BLaER1 treated with 17β-estradiol and CSF1 and Interleukin-3, amounts not matched to agents 10 nM and 100 nM (cell line): ENCODE results near the gene LTBP1.
A peak's percentile ranks its signal among the peaks of the same experiment; 100 is the strongest.
"Not testable (repeated sequence)": the region's sequence is repeated elsewhere in the genome, so short reads cannot be mapped to it uniquely, and the experiment has no call there.

ENCODE experiments used
- H3K27ac ChIP-seq, 11 experiments: shearing (Covaris generic); formaldehyde crosslinking; 2 replicates each; pipeline ENCODE4 v1.8.1; 2022
- H3K27me3 ChIP-seq, 11 experiments: shearing (Covaris generic); formaldehyde crosslinking; 2 replicates each; pipeline ENCODE4 v1.8.1; 2022
- H3K36me3 ChIP-seq, 11 experiments: shearing (Covaris generic); formaldehyde crosslinking; 2 replicates each; pipeline ENCODE4 v1.8.1; 2022
- H3K4me1 ChIP-seq, 10 experiments: shearing (Covaris generic); formaldehyde crosslinking; 2 replicates each; pipeline ENCODE4 v1.8.1; 2022
- H3K4me2 ChIP-seq, 11 experiments: shearing (Covaris generic); formaldehyde crosslinking; 2 replicates each; pipeline ENCODE4 v1.8.1; 2022
- H3K4me3 ChIP-seq, 10 experiments: shearing (Covaris generic); formaldehyde crosslinking; 2 replicates each; pipeline ENCODE4 v1.8.1; 2022
- H3K9ac ChIP-seq, 11 experiments: shearing (Covaris generic); formaldehyde crosslinking; 2 replicates each; pipeline ENCODE4 v1.8.1; 2022
- H3K9me3 ChIP-seq, 11 experiments: shearing (Covaris generic); formaldehyde crosslinking; replicated peaks in 1 of 11; 2 replicates each; pipeline ENCODE4 v1.8.1; 2022
- H4K20me1 ChIP-seq, 11 experiments: shearing (Covaris generic); formaldehyde crosslinking; 2 replicates each; pipeline ENCODE4 v1.8.1; 2022
- Cebpa-rat ChIP-seq, 11 experiments: shearing (Covaris generic); IDR thresholded peaks; 2 replicates each; pipeline ENCODE4 v1.8.1; 2022

Gene LTBP1

DNA sequence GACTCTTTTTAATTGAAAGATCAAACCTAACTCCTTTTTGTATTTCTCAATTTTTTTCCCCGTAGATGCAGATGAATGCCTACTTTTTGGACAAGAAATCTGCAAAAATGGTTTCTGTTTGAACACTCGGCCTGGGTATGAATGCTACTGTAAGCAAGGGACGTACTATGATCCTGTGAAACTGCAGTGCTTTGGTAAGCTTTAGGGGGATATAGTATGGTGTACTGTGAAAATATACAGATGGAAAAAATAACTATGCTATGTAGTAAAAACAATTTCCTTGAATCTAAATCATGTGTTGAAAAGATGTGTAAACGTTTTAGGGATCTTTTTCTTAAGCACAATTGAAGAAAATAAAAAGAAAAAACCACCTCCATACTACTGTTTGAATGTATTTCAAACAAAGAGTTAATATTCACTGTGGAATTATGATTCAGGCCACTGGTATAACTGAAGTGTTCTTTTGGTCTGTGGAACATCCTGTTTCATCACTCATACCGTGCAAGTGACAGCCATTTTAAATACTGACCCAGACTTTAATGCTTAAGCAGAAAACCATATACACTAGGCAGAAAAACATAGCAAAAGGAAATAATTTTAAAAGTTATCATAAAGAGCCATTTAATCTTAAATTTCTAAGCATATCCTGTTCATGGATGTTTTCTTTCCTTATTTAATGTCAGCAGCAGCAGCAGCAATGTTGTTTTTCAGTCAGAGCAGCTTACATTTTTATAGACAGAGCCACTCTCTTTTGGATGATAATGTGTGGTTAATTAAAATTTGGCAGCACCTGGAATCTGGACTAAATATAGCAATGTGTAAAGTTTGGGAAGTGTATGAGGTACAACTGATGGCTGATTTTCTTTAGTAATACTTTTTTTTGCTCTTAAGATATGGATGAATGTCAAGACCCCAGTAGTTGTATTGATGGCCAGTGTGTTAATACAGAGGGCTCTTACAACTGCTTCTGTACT lies 416.9 kb downstream of the LTBP1 start:
- Histone ChIP-seq H3K9ac (no peak overlapping the region), H3K27ac (0 out of 22 replicates have a peak overlapping the region, but pooled peaks of 1 of the 11 experiments have one; percentile 21), H4K20me1 (no peaks in the 10 kb centered on the region), H3K4me1 (no peaks in the 10 kb centered on the region; a peak in 1 of 20 replicates), H3K4me3 (no peak overlapping the region), H3K9me3 (no peaks in the 10 kb centered on the region), H3K4me2 (no peak overlapping the region; a peak in 1 of 22 replicates), H3K36me3 (no peaks in the 10 kb centered on the region), H3K27me3 (no peaks in the 10 kb centered on the region)
- no peak for TF ChIP-seq Cebpa-rat (IDR thresholded peaks at IDR 0.05)

GRCh38 chr2:33365264-33365970 lies 418.7 kb downstream of the LTBP1 start:
- Histone ChIP-seq H3K9me3 (no peaks in the 10 kb centered on the region), H3K4me3 (no peak overlapping the region), H3K9ac (no peak overlapping the region), H4K20me1 (no peaks in the 10 kb centered on the region), H3K4me1 (no peaks in the 10 kb centered on the region; a peak in 1 of 20 replicates), H3K27ac (no peak overlapping the region), H3K27me3 (no peaks in the 10 kb centered on the region), H3K36me3 (no peaks in the 10 kb centered on the region), H3K4me2 (no peak overlapping the region)
- TF ChIP-seq Cebpa-rat (IDR thresholded peaks at IDR 0.05), result no peak

GRCh38 chr2:33366473-33366872 lies 419.7 kb downstream of the LTBP1 start:
- Histone ChIP-seq H3K9me3 (no peaks in the 10 kb centered on the region), H4K20me1 (no peaks in the 10 kb centered on the region), H3K9ac (no peak overlapping the region), H3K36me3 (no peaks in the 10 kb centered on the region), H3K4me2 (no peak overlapping the region), H3K4me3 (no peak overlapping the region), H3K27ac (no peak overlapping the region), H3K27me3 (no peaks in the 10 kb centered on the region), H3K4me1 (no peaks in the 10 kb centered on the region; a peak in 1 of 20 replicates)
- no peak for TF ChIP-seq Cebpa-rat (IDR thresholded peaks at IDR 0.05)

DNA sequence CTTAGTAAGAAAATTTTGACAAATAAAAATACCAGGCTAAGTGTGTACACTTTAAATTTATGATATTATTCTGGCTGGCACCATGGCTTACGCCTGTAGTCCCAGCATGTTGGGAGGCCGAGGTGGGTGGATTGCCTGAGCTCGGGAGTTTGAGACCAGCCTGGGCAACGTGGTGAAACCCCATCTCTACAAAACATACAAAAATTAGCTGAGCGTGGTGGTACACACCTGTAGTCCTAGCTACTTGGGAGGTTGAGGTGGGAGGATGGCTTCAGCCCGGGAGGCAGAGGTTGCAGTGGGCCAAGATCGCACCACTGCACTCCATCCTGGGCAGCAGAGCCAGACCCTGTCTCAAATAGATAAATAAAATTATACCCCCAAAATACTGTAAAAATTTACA lies 421.8 kb downstream of the LTBP1 start:
- H3K36me3 ChIP-seq, H3K27ac ChIP-seq, H3K4me1 ChIP-seq, H3K4me3 ChIP-seq, H3K4me2 ChIP-seq, H3K27me3 ChIP-seq, H3K9me3 ChIP-seq, H4K20me1 ChIP-seq, H3K9ac ChIP-seq: not testable (repeated sequence)

DNA sequence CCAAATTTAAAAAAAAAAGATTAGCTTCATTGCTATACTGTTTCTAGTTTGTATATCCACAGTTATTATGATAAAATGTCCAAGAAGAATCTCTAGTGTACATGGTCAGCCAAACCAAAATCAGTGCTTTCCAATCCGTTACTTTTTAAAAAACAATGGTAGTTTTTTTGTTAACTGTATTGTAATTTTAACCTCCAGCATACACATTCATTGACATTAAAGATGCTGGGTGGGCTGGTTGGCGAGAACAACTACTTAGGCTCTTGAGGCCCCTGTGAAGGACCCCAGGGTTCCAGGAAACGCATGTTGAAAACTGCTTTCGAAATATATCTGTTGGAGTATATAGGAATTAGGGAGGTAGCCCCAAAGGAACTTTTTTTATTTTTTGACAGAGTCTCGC lies 422.4 kb downstream of the LTBP1 start:
- Histone ChIP-seq H3K4me1 (no peaks in the 10 kb centered on the region), H3K9me3 (no peaks in the 10 kb centered on the region), H3K4me3 (no peak overlapping the region), H3K9ac (no peak overlapping the region), H3K27ac (no peak overlapping the region), H3K4me2 (no peak overlapping the region), H3K27me3 (no peaks in the 10 kb centered on the region), H3K36me3 (no peaks in the 10 kb centered on the region), H4K20me1 (no peaks in the 10 kb centered on the region)
- TF ChIP-seq Cebpa-rat (IDR thresholded peaks at IDR 0.05), result no peak

GRCh38 chr2:33370636-33371265 lies 424.0 kb downstream of the LTBP1 start:
- no peaks in the 10 kb centered on the region for H4K20me1 ChIP-seq
- no peaks in the 10 kb centered on the region for H3K9me3 ChIP-seq
- H3K36me3 ChIP-seq, result no peaks in the 10 kb centered on the region
- H3K27me3 ChIP-seq, result no peaks in the 10 kb centered on the region
- no peak overlapping the region for H3K4me2 ChIP-seq
- TF ChIP-seq Cebpa-rat (IDR thresholded peaks at IDR 0.05), result no peak
- H3K9ac ChIP-seq, result no peak overlapping the region
- H3K4me3 ChIP-seq, result no peak overlapping the region
- no peak overlapping the region for H3K27ac ChIP-seq
- no peaks in the 10 kb centered on the region for H3K4me1 ChIP-seq

DNA sequence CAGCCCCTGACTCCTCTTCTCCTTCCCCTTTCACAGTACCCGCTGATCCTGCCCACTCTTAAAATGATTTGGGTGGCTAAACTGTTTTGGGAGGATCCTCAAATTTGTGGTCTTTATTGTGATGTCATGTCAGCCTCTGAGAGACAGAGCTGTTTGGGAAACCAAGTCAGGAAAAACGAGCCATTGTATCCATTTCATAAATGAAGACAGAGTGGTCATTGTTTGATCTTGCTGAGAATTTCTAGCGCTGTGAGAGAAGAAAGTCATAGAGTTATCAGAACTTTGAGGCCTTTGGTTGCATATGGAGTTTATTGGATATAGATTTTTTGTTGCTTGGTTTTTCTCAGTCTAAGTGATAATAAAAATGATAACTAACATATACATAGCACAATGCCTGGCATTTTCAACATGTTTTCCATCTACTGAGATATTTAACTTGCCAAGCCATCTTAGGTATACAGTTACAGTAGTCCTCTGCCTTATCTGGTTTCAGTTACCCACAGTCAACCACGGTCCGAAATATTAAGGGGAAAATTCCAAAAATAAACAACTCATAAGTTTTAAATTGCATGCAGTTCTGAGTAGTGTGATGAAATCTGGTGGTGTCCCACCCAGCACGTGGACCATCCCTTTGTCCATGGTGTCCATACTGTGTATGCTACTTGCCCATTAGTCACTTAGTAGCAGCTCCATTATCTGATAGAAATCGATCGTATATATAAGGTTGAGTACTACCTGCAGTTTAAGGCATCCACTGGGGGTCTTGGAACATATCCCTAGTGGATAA lies 424.7 kb downstream of the LTBP1 start:
- Histone ChIP-seq H3K27me3 (no peaks in the 10 kb centered on the region), H3K9ac (no peak overlapping the region), H4K20me1 (no peaks in the 10 kb centered on the region), H3K4me1 (no peaks in the 10 kb centered on the region), H3K4me2 (no peak overlapping the region), H3K36me3 (no peaks in the 10 kb centered on the region), H3K9me3 (no peaks in the 10 kb centered on the region), H3K27ac (no peak overlapping the region), H3K4me3 (no peak overlapping the region)
- TF ChIP-seq Cebpa-rat (IDR thresholded peaks at IDR 0.05), result no peak

DNA sequence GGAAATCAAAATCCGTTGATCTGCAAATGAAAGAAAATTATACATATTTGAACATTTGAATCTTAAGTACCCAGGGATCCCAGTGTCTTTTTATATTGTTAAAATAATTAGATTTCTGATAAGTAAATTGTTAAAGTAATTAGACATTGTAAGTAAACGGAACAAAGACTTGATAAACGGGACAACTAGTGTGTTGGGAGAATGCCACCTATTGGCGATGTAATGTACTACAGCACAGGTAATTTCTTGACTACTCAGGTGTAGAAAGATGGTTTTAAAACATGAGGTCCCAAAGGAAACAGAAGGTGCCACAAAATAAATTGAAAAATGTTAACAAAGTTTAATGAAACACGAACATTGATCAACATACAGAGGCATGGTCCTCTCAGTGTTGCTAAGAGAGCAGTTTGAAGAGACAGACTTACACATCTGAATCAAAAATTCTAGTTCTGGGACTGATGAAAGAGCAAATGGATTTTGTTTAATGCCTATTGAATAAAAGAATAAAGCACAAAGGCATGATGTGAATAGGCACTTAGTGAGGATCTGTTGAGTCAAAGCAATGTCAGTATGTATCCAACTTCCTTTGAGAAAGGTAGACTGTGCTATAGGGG lies 426.3 kb downstream of the LTBP1 start:
- H3K4me1 ChIP-seq, result no peaks in the 10 kb centered on the region
- no peaks in the 10 kb centered on the region for H3K36me3 ChIP-seq
- H3K27ac ChIP-seq, result no peak overlapping the region
- H3K4me3 ChIP-seq, result no peak overlapping the region
- no peak for TF ChIP-seq Cebpa-rat (IDR thresholded peaks at IDR 0.05)
- no peak overlapping the region for H3K9ac ChIP-seq
- H3K27me3 ChIP-seq, result no peaks in the 10 kb centered on the region
- H3K9me3 ChIP-seq, result no peaks in the 10 kb centered on the region
- no peaks in the 10 kb centered on the region for H4K20me1 ChIP-seq
- H3K4me2 ChIP-seq, result no peak overlapping the region
